ENCODE data around the gene TAF4B.
"Not testable (repeated sequence)": the region's sequence is repeated elsewhere in the genome, so short reads cannot be mapped to it uniquely, and the experiment has no call there.

Gene TAF4B

GRCh38 chr18:26242392-26242791 lies 16.1 kb downstream of the TAF4B start:
- DNase-seq = not testable (repeated sequence)

GRCh38 chr18:26245434-26245833 lies 19.2 kb downstream of the TAF4B start:
- not testable (repeated sequence) for DNase-seq

- no peak for DNase-seq
These were observed 26.2 kb downstream of the TAF4B start for GRCh38 chr18:26252411-26252810.

- DNase-seq = not testable (repeated sequence)
These were observed 28.6 kb downstream of the TAF4B start for GRCh38 chr18:26254808-26255207.

- no peak for DNase-seq
These were observed 29.7 kb downstream of the TAF4B start for GRCh38 chr18:26255695-26256622.

GRCh38 chr18:26258711-26259110 lies 32.5 kb downstream of the TAF4B start:
- no peak for DNase-seq

GRCh38 chr18:26259416-26259815 lies 33.2 kb downstream of the TAF4B start:
- DNase-seq = not testable (repeated sequence)

GRCh38 chr18:26262156-26262555 lies 35.9 kb downstream of the TAF4B start:
- no peak for DNase-seq

GRCh38 chr18:26267357-26267930 lies 41.2 kb downstream of the TAF4B start:
- no peak for DNase-seq

GRCh38 chr18:26268454-26268853 lies 42.2 kb downstream of the TAF4B start:
- DNase-seq = no peak

GRCh38 chr18:26271917-26272549 lies 45.8 kb downstream of the TAF4B start:
- DNase-seq = no peak

- DNase-seq = no peak
These were observed 51.1 kb downstream of the TAF4B start for GRCh38 chr18:26277374-26277773.

- DNase-seq = no peak
These were observed 53.2 kb downstream of the TAF4B start for GRCh38 chr18:26279428-26279827.

GRCh38 chr18:26286008-26286407 lies 59.8 kb downstream of the TAF4B start:
- no peak for DNase-seq

GRCh38 chr18:26287644-26288043 lies 61.4 kb downstream of the TAF4B start:
- DNase-seq = no peak

GRCh38 chr18:26290385-26290784 lies 64.1 kb downstream of the TAF4B start:
- DNase-seq = no peak

- DNase-seq = no peak
These were observed 67.7 kb downstream of the TAF4B start for GRCh38 chr18:26293982-26294381.

GRCh38 chr18:26298107-26298506 lies 71.9 kb downstream of the TAF4B start:
- DNase-seq = no peak

GRCh38 chr18:26301681-26302080 lies 75.4 kb downstream of the TAF4B start:
- no peak for DNase-seq

GRCh38 chr18:26303222-26303621 lies 77.0 kb downstream of the TAF4B start:
- DNase-seq = not testable (repeated sequence)

- DNase-seq = no peak
These were observed 78.3 kb downstream of the TAF4B start for GRCh38 chr18:26304511-26304910.

- DNase-seq = peak; percentile 22
These were observed 81.0 kb downstream of the TAF4B start for GRCh38 chr18:26307161-26307773.

GRCh38 chr18:26309281-26309680 lies 83.0 kb downstream of the TAF4B start:
- DNase-seq = no peak

Measured in CD4-positive, alpha-beta T cell treated with Interleukin-12 subunit alpha and Interleukin-12 subunit beta, for 1 hour (primary cell).